Panc1 (cell line): Measurements from ENCODE around the gene NFKBIB.

ENCODE experiments used
- POLR2AphosphoS5 ChIP-seq: IDR thresholded peaks from 2 replicates; pipeline ENCODE4 v1.6.1; 2012; ENCODE audit warnings: mild to moderate bottlenecking, low read depth, low read length, moderate library complexity
- SIN3A ChIP-seq: IDR thresholded peaks from 2 replicates; pipeline ENCODE4 v1.6.1; 2012; ENCODE audit warnings: low read depth, mild to moderate bottlenecking, low read length, moderate library complexity, borderline replicate concordance; ENCODE audit not compliant: insufficient read depth
- TF ChIP-seq, protein P1 (sequence below): fragments of 450-650 bp; IDR thresholded peaks from 2 replicates; pipeline ENCODE4 v1.5.1; 2017; ENCODE audit warnings: mild to moderate bottlenecking

DNA sequence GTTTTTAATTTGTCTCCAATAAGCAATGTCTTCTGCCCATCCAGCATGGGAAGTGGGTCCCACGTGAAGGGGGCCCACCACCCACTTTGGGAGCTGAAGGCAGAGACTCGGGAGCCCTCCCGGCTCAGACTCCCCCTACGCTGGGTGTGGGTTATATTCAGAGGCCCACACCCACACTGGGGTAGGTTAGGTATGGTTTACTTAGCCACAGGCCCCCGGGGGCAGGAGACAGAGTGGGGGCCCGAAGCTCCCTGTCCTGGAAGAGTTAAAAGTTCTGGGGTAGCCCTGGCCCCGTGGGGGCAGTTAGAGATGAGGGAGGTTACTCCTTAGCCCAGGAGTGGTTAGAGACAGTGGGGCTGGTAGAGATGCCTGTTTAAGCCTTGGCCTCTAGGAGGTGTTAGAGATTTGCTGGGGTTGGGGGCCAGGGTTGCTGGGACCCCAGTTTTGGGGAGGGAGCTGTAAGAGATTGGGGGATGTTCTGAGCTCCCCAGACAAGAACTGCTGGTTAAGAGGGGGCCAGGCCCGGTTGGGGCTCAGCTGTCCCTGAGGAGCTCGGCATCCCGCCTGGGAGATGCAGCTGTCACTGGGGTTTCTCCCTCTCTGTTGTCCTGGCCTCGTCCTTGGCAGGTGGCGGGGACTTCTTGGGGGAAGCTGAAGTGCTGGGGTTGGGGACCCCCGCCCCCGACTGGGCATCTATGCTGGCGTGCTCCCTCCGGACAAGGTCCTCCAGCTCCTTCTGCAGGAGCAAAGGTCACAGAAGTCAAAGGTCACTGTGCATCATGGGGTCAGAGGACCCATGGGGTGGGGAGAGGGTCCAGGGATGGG is 21.0 kb upstream of the NFKBIB start:
- TF ChIP-seq, protein P1, sequence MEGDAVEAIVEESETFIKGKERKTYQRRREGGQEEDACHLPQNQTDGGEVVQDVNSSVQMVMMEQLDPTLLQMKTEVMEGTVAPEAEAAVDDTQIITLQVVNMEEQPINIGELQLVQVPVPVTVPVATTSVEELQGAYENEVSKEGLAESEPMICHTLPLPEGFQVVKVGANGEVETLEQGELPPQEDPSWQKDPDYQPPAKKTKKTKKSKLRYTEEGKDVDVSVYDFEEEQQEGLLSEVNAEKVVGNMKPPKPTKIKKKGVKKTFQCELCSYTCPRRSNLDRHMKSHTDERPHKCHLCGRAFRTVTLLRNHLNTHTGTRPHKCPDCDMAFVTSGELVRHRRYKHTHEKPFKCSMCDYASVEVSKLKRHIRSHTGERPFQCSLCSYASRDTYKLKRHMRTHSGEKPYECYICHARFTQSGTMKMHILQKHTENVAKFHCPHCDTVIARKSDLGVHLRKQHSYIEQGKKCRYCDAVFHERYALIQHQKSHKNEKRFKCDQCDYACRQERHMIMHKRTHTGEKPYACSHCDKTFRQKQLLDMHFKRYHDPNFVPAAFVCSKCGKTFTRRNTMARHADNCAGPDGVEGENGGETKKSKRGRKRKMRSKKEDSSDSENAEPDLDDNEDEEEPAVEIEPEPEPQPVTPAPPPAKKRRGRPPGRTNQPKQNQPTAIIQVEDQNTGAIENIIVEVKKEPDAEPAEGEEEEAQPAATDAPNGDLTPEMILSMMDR = no peak
- TF ChIP-seq POLR2AphosphoS5 (no peak), SIN3A (no peak)
